DOHH2 (cell line): ENCODE data around the gene ATG16L1.

ENCODE experiments used
- H3F3A ChIP-seq: fragments of 200-600 bp; sonication (generic), shearing (Covaris generic); 2 replicates; pipeline ENCODE4 v1.6.0; 2016; ENCODE audit warnings: antibody characterized with exemption, mild to moderate bottlenecking; ENCODE audit not compliant: control insufficient read depth, insufficient read depth
- H3K27ac ChIP-seq: fragments of 200-600 bp; sonication (generic); 2 replicates; pipeline ENCODE4 v1.5.1; 2014; ENCODE audit warnings: low read depth, mild to moderate bottlenecking, low read length, moderate library complexity
- H3K27me3 ChIP-seq: fragments of 200-600 bp; sonication (generic); 2 replicates; pipeline ENCODE4 v1.6.1; 2014; ENCODE audit warnings: mild to moderate bottlenecking, low read length, mixed read lengths; ENCODE audit not compliant: control insufficient read depth
- H3K36me3 ChIP-seq: fragments of 200-600 bp; sonication (generic); 2 replicates; pipeline ENCODE4 v1.6.1; 2014; ENCODE audit warnings: mild to moderate bottlenecking, low read length, moderate library complexity, mixed read lengths; ENCODE audit not compliant: control insufficient read depth
- H3K4me1 ChIP-seq: fragments of 200-600 bp; sonication (generic); 2 replicates; pipeline ENCODE4 v1.6.1; 2014; ENCODE audit warnings: mild to moderate bottlenecking, low read length, mixed read lengths; ENCODE audit not compliant: control insufficient read depth
- H3K4me2 ChIP-seq: fragments of 200-600 bp; sonication (generic); 2 replicates; pipeline ENCODE4 v1.6.0; 2014; ENCODE audit warnings: mild to moderate bottlenecking, low read length, moderate library complexity
- H3K4me3 ChIP-seq: fragments of 200-600 bp; sonication (generic); 2 replicates; pipeline ENCODE4 v1.5.1; 2014; ENCODE audit warnings: mild to moderate bottlenecking, low read length, mixed read lengths
- H3K79me2 ChIP-seq: fragments of 200-600 bp; sonication (generic); 2 replicates; pipeline ENCODE4 v1.6.1; 2014; ENCODE audit warnings: mild to moderate bottlenecking, low read length, mixed read lengths; ENCODE audit not compliant: control insufficient read depth
- H3K9me2 ChIP-seq: fragments of 200-600 bp; sonication (generic); replicated peaks from 2 replicates; pipeline ENCODE4 v1.6.1; 2014; ENCODE audit warnings: mild to moderate bottlenecking, low read length, mixed read lengths; ENCODE audit not compliant: control insufficient read depth
- H3K9me3 ChIP-seq: fragments of 200-600 bp; sonication (generic); 2 replicates; pipeline ENCODE4 v1.6.1; 2014; ENCODE audit warnings: antibody characterized with exemption, low read length, mixed read lengths; ENCODE audit not compliant: control insufficient read depth, insufficient read depth
- H4K20me1 ChIP-seq: fragments of 200-600 bp; sonication (generic); 2 replicates; pipeline ENCODE4 v1.6.0; 2014; ENCODE audit warnings: low read depth, mild to moderate bottlenecking, antibody characterized with exemption, low read length, moderate library complexity; ENCODE audit not compliant: control insufficient read depth, insufficient read depth
- EZH2phosphoT487 ChIP-seq: fragments of 200-600 bp; sonication (generic); IDR thresholded peaks from 2 replicates; pipeline ENCODE4 v1.6.1; 2017; ENCODE audit warnings: borderline replicate concordance, mild to moderate bottlenecking, antibody characterized with exemption, low read length, moderate library complexity, mixed read lengths
- TF ChIP-seq, protein P1 (sequence below): fragments of 200-600 bp; sonication (generic); IDR thresholded peaks from one replicate; pipeline ENCODE4 v1.5.1; 2014; ENCODE audit warnings: antibody characterized with exemption, mild to moderate bottlenecking, low read depth, low read length; ENCODE audit not compliant: poor library complexity, severe bottlenecking

Gene ATG16L1

DNA sequence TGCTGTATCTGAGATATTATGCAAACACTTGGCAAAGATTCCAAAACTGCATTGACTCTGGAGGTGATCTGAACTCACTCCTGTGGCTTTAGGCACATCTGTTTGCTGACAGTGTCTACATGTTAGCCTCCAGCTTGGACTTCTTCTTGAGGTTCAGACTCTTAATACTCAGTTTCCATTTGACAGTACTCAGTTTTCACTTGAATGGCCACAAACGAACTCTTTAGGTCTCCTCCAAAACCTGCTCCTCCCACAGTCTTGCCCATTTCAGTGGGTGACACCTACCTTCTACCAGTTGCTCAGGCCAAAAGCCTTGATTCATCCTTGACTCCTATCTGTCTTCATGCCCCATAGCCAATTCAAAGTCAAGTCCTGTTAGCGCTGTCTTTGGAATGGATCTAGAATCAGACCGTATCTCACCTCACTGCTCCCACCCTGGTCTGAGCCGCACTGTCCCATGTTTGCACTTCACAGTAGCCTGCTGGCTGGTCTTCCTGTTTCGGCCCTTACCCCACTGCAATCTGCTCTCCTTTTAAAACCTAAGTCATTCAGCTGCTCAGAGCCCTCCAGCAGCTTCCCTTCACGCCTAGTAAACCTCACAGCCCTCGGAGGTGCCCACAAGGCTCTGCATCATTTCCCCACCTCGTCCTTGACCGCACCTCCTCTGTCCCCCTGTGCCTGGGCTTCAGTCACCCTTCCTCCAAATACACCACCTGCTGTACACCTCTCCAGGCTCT is 10.5 kb downstream of the ATG16L1 start:
- Histone ChIP-seq H3K27ac (no peak overlapping the region), H3K9me3 (no peaks in the 10 kb centered on the region), H3K27me3 (no peaks in the 10 kb centered on the region), H3K4me2 (no peak overlapping the region), H3F3A (peaks cover 5% of the 10 kb centered on the region; the same call in 1 of the 2 replicates), H3K36me3 (peaks cover 95% of the 10 kb centered on the region), H4K20me1 (no peaks in the 10 kb centered on the region), H3K4me1 (peaks cover 21% of the 10 kb centered on the region), H3K4me3 (no peak overlapping the region), H3K9me2 (no peaks in the 10 kb centered on the region), H3K79me2 (peaks cover 38% of the 10 kb centered on the region)
- no peak for TF ChIP-seq EZH2phosphoT487
- TF ChIP-seq, protein P1, sequence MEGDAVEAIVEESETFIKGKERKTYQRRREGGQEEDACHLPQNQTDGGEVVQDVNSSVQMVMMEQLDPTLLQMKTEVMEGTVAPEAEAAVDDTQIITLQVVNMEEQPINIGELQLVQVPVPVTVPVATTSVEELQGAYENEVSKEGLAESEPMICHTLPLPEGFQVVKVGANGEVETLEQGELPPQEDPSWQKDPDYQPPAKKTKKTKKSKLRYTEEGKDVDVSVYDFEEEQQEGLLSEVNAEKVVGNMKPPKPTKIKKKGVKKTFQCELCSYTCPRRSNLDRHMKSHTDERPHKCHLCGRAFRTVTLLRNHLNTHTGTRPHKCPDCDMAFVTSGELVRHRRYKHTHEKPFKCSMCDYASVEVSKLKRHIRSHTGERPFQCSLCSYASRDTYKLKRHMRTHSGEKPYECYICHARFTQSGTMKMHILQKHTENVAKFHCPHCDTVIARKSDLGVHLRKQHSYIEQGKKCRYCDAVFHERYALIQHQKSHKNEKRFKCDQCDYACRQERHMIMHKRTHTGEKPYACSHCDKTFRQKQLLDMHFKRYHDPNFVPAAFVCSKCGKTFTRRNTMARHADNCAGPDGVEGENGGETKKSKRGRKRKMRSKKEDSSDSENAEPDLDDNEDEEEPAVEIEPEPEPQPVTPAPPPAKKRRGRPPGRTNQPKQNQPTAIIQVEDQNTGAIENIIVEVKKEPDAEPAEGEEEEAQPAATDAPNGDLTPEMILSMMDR, result no peak

DNA sequence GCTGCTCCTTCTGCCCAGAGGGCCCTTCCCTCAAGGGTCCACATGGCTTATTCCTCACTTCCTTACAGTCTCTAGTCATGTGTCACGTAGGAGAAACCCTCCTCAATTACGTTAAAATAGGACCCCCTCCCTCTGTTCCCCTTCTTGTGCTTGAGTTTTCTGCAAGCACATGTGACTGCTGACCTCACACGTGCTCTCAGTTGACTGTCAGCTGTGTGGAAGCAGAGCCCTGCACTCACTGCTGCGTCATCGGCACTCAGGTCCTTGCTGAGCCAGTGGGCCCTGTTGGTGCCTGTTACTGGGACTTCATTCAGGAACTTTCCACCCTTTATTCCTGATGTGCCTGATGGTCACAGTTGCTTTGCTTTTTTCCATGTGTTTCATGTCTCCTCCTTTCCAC is 11.1 kb downstream of the ATG16L1 start:
- TF ChIP-seq EZH2phosphoT487, result no peak
- TF ChIP-seq, protein P1, result no peak
- Histone ChIP-seq H3K79me2 (peaks cover 34% of the 10 kb centered on the region), H3K9me3 (no peaks in the 10 kb centered on the region), H3K27ac (no peak overlapping the region), H3F3A (peaks cover 8% of the 10 kb centered on the region; the same call in 1 of the 2 replicates), H3K4me2 (no peak overlapping the region), H3K4me3 (no peak overlapping the region), H3K4me1 (peaks cover 27% of the 10 kb centered on the region), H3K27me3 (no peaks in the 10 kb centered on the region), H3K9me2 (no peaks in the 10 kb centered on the region), H4K20me1 (no peaks in the 10 kb centered on the region), H3K36me3 (peaks cover 95% of the 10 kb centered on the region)

DNA sequence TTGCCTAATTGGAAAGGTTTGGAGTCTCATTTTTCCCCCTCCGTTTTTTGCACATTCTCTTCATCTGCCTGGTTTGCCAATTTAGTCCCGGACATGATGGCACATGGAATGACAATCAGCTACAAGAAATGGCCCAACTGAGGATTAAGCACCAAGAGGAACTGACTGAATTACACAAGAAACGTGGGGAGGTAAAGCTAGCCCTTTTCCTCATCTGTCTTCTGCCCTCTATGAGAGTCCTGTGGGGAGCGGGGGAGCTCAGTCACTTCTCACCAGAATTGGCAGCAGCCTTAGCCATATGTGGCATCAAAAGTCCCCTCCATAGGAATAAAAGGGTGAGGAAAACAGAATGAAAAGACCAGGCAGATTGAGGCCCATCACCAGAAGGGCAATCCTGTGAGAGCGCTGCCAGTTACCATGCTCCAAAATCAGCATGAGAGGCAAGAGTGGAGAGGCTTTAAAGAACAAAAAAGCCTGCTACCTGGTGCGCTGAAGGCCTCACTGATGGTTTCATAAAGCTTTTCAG is 11.6 kb downstream of the ATG16L1 start:
- H3K9me2 ChIP-seq, result no peaks in the 10 kb centered on the region
- H3F3A ChIP-seq, result peaks cover 9% of the 10 kb centered on the region; the same call in 1 of the 2 replicates
- TF ChIP-seq, protein P1, result no peak
- no peak for TF ChIP-seq EZH2phosphoT487
- no peaks in the 10 kb centered on the region for H4K20me1 ChIP-seq
- no peak overlapping the region for H3K4me2 ChIP-seq
- no peak overlapping the region for H3K27ac ChIP-seq
- no peak overlapping the region for H3K4me3 ChIP-seq
- peaks cover 32% of the 10 kb centered on the region for H3K4me1 ChIP-seq
- peaks cover 97% of the 10 kb centered on the region for H3K36me3 ChIP-seq
- no peaks in the 10 kb centered on the region for H3K9me3 ChIP-seq
- H3K27me3 ChIP-seq, result no peaks in the 10 kb centered on the region
- H3K79me2 ChIP-seq, result peaks cover 38% of the 10 kb centered on the region
